Activated T-cell treated with anti-CD3 and anti-CD28 coated beads for 48 hours (primary cell): ENCODE measurements around the gene ZGLP1.

Experiments
- DNase-seq: peaks from one replicate; pipeline ENCODE4 v3.0.0-alpha.2; 2020; ENCODE audit warnings: low read depth

ZGLP1 gene

DNA sequence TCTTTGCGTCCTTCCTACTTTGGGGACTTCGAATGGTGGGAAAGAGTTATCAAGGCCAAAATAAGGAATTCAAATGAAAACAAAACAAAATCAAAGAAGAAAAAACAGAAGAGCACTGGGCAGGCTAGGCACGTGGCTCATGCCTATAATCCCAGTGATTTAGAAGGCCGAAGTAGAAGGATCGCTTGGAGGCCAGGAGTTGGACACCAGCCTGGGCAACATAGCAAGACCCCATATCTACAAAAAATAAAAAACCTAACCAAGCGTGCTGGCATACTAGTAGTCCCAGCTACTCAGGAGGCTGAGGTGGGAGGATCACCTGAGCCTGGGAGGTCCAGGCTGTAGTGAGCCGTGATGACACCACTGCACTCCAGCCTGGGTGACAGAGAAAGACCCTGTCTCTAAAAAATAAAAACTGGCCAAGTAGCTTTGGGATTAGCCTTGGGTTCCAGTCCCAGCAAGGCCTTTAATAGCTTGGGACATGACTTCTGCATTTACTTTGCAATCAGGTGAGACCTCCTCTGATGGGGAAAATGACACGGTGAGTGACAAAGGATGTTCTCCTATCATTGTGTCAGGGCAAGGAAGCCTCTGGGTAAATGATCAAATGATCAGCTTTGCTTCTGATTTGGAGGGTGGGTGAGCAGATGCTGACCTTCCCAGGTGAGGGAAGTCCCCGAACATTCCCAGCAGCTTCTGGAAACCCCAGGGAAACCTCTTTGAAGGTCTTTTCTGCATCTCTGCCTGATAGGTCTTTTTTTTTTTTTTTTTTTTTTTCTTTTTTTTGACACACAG, 31.6 kb downstream of the ZGLP1 start:
- DNase-seq: no peak

DNA sequence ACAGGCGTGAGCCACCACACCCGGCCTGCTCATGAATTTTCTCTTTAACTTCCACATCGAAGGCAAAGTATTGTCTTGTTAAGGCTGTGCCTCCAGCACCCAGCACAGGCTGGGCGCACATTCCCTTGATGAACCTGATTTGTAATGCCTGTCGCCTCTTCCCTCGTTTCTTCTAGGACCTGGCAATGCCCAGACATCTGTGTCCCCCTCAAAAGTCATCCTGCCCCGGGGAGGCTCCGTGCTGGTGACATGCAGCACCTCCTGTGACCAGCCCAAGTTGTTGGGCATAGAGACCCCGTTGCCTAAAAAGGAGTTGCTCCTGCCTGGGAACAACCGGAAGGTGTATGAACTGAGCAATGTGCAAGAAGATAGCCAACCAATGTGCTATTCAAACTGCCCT, 35.0 kb downstream of the ZGLP1 start:
- DNase-seq: no peak

- no peak for DNase-seq
These were observed 38.0 kb downstream of the ZGLP1 start for GRCh38 chr19:10271543-10272086.

DNA sequence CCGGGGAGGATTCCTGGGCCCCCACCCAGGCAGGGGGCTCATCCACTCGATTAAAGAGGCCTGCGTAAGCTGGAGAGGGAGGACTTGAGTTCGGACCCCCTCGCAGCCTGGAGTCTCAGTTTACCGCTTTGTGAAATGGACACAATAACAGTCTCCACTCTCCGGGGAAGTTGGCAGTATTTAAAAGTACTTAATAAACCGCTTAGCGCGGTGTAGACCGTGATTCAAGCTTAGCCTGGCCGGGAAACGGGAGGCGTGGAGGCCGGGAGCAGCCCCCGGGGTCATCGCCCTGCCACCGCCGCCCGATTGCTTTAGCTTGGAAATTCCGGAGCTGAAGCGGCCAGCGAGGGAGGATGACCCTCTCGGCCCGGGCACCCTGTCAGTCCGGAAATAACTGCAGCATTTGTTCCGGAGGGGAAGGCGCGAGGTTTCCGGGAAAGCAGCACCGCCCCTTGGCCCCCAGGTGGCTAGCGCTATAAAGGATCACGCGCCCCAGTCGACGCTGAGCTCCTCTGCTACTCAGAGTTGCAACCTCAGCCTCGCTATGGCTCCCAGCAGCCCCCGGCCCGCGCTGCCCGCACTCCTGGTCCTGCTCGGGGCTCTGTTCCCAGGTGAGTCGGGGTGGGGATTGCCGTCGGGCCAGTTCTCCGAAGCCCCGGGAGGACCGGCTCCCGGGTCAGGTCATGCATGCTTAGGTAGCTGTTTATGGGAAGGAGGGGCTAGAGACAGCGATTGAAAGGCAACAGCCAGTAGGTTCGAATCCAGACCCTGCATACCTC, 38.8 kb downstream of the ZGLP1 start, which contains the start of gene ICAM1:
TSS of gene ICAM1 (plus strand) at position 505 of the 779 bp plus-strand sequence. CDS start at position 545, 40 bp downstream.
- peak; percentile 76 for DNase-seq

GRCh38 chr19:10270180-10270615, 39.4 kb downstream of the ZGLP1 start:
- peak; percentile 80 for DNase-seq

GRCh38 chr19:10269333-10270179, 40.1 kb downstream of the ZGLP1 start:
- peak; percentile 86 for DNase-seq

- DNase-seq: no peak
These were observed 41.5 kb downstream of the ZGLP1 start for GRCh38 chr19:10268071-10268470.

GRCh38 chr19:10266706-10267105, 42.9 kb downstream of the ZGLP1 start:
- no peak for DNase-seq

DNA sequence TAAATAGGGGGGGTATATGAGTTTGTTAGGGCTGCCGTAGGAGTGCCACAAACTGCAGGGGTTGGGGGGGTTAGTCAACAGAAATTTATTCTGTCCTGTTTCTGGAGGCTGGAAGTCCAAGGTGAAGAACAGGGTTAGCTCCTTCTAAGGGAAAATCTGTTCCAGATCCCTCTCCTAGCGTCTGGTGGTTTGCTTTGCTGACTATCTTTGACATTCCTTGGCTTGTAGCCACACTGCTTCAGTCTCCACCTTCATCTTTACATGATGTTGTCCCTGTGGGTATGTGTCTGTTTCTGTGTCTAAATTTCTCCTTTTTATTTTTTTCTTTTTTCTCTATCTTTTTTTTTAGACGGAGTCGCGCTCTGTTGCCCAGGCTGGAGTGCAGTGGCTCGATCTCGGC, 46.8 kb downstream of the ZGLP1 start:
- no peak for DNase-seq

- peak; percentile 68 for DNase-seq
These were observed 49.5 kb downstream of the ZGLP1 start for GRCh38 chr19:10260141-10260584.

DNA sequence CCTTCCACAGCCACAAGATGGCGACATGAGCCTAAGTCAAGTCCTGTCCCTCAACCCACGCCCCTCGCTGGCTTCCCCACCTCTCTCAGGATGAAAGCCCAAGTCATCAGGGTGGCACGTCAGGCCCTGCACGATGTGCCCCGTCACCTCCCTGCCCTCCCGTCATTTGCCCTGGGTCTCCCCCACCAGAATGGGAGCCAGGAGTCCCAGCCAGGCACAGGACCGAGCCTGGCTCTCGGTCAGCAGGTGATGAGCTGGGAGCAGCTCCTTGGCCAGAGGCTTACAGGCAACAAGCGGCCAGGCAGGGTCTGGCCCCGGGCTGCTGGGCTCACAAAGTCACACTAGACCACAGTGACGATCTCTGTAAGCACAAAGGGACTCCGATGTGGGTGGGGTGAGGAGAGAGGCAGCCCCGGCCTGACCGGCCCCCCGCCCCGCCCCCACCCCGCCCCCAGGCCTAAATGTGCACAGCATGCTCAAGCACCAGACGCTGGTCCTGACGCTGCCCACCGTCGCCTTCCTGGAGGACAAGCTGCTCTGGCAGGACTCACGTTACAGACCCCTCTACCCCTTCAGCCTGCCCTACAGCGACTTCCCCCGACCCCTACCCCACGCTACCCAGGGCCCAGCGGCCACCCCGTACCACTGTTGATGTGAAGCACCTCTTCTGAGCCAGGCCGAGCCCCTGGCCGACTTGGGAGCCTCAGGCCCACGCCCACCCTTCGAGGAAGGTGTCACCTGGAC, 50.3 kb downstream of the ZGLP1 start:
- DNase-seq: peak; percentile 90

- no peak for DNase-seq
These were observed 51.4 kb downstream of the ZGLP1 start for GRCh38 chr19:10258080-10258710.

DNA sequence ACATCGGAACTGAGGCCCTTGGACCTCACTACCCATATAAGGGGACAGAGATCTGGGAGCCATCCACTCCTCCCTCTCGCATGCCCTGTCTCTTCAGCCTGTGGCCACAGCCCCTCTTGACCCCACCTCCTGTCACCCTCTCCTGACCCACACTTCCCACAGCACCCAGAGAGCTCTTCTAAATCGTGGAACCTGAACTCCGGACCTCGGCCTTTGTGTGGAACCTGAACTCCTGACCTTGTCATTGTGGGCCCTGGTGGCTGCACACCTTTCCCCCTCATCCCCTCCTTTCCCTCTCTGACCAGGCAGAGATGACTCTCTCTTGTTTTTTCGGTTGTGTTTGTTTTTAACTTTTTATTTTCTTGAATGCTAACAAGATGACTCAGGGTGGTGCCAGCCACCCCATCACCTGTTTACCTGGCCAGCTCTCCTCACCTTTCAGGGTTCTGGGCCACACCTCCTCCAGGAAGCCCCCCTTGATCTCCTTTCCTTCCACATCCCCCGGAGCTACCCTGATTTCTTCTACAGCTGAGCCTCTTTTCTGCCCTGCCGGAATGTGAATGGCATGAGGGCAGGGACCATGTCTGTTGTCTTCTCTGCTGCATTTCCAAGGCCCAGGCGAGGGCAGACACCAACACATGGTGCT, 52.5 kb downstream of the ZGLP1 start:
- DNase-seq: no peak

DNA sequence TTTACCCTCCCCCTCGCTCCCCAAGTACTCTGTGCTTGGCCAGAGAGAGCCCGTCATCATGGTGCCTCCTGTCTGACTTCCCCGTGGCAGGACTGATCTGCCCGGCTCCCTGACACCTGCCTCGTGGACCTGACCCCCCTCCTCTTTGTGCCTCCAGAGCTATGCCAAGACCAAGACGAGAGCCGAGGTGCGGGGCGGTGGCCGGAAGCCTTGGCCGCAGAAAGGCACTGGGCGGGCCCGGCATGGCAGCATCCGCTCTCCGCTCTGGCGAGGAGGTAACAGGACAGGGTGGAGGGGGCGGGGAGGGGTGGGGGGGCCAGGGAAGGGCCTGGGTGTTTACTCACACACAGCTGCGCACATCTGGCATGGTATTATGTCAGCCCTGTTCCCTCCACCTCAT, 53.1 kb downstream of the ZGLP1 start:
- no peak for DNase-seq

GRCh38 chr19:10255358-10255757, 54.3 kb downstream of the ZGLP1 start:
- no peak for DNase-seq
